SK-N-SH (cell line): ENCODE measurements around the gene FLRT2.

ENCODE experiments used
- CHD2 ChIP-seq: fragments of 150-350 bp; IDR thresholded peaks from 2 replicates; pipeline ENCODE4 v1.6.1; 2018; ENCODE audit warnings: low read length; ENCODE audit not compliant: partially characterized antibody
- CTCF ChIP-seq: fragments of 200-600 bp; sonication (generic); IDR thresholded peaks from 2 replicates; pipeline ENCODE4 v1.6.1; 2017; ENCODE audit warnings: antibody characterized with exemption, mild to moderate bottlenecking, moderate library complexity
- EP300 ChIP-seq, 2 experiments: IDR thresholded peaks; 2 replicates each; pipeline versions ENCODE4 v1.4.0 to v1.6.1; 2012; ENCODE audit warnings: borderline replicate concordance in 1 of 2, low read depth in 1 of 2, low read length in 1 of 2
- GABPA ChIP-seq: IDR thresholded peaks from 2 replicates; pipeline ENCODE4 v1.4.0; 2012; ENCODE audit warnings: low read depth, mild to moderate bottlenecking
- MAX ChIP-seq: IDR thresholded peaks from 2 replicates; pipeline ENCODE4 v1.4.0; 2012; ENCODE audit warnings: low read depth
- PBX3 ChIP-seq: IDR thresholded peaks from 2 replicates; pipeline ENCODE4; 2012
- POLR2AphosphoS5 ChIP-seq: IDR thresholded peaks from 2 replicates; pipeline ENCODE4 v1.6.1; 2012; ENCODE audit warnings: low read depth, low read length
- RAD21 ChIP-seq: IDR thresholded peaks from 2 replicates; pipeline ENCODE4 v1.6.1; 2012; ENCODE audit warnings: mild to moderate bottlenecking, low read length
- REST ChIP-seq: IDR thresholded peaks from 2 replicates; pipeline ENCODE4 v1.6.1; 2012; ENCODE audit warnings: mild to moderate bottlenecking, low read depth, low read length, moderate library complexity
- TEAD4 ChIP-seq: IDR thresholded peaks from 2 replicates; pipeline ENCODE4 v1.4.0; 2012; ENCODE audit warnings: mild to moderate bottlenecking, borderline replicate concordance; ENCODE audit not compliant: insufficient read depth
- YY1 ChIP-seq: IDR thresholded peaks from 2 replicates; pipeline ENCODE4 v1.4.0; 2012; ENCODE audit warnings: low read depth, mild to moderate bottlenecking

GRCh38 chr14:85702997-85703396, 173.1 kb downstream of the FLRT2 start:
- TF ChIP-seq CTCF (no peak), YY1 (no peak), POLR2AphosphoS5 (no peak), EP300 (IDR thresholded peaks at IDR 0.05; ENCODE audit: borderline replicate concordance in 1 of 2, low read depth in 1 of 2, low read length in 1 of 2) (no peak), RAD21 (no peak), PBX3 (no peak), TEAD4 (no peak), CHD2 (no peak), REST (no peak), MAX (no peak), GABPA (no peak)
